Ascending aorta (tissue), 2 donors: Measurements from ENCODE around the gene ADAMTS12. TPM values are rescaled to one million over a fixed set of nuclear protein-coding genes. Genes with fewer than 3 reads are reported as not detected.

Experiments
- DNase-seq, 2 donors: peaks; one replicate each; pipeline ENCODE4 v3.0.0-alpha.2; 2019; ENCODE audit warnings: low spot score in 2 of 2
- H3K27ac ChIP-seq, 2 donors: fragments of 200-600 bp; sonication (generic); one replicate each; pipeline ENCODE4 v1.5.1; 2016 to 2017; ENCODE audit warnings: mild to moderate bottlenecking in 1 of 2
- H3K27me3 ChIP-seq: fragments of 200-600 bp; sonication (generic); one replicate; pipeline ENCODE4 v1.5.1; 2017
- H3K36me3 ChIP-seq, 2 donors: fragments of 200-600 bp; sonication (generic); one replicate each; pipeline ENCODE4 v1.5.1; 2016
- H3K4me1 ChIP-seq, 2 donors: fragments of 200-600 bp; sonication (generic); one replicate each; pipeline ENCODE4 v1.5.1; 2016 to 2017; ENCODE audit warnings: mild to moderate bottlenecking in 1 of 2
- H3K4me3 ChIP-seq, 2 donors: fragments of 200-600 bp; sonication (generic); one replicate each; pipeline ENCODE4 v1.5.1; 2016 to 2017; ENCODE audit warnings: mild to moderate bottlenecking in 1 of 2
- H3K9me3 ChIP-seq, 2 donors: fragments of 200-600 bp; sonication (generic); one replicate each; pipeline ENCODE4 v1.5.1; 2016
- CTCF ChIP-seq, 3 experiments: fragments of 200-600 bp in 2 of 3; fragments of 450-650 bp in 1 of 3; sonication (generic) in 2 of 3; IDR thresholded peaks; one replicate each; pipeline ENCODE4 v1.5.1; 2016 to 2019; ENCODE audit warnings: antibody characterized with exemption in 3 of 3, mild to moderate bottlenecking in 1 of 3, moderate library complexity in 1 of 3
- intact Hi-C: fragments of 100-400 bp; cut with DNase I; formaldehyde crosslinking; loops from one replicate; pipeline ENCODE4 v1.15.1; 2023
- total RNA-seq: library from RNA; depleted of rRNA; stranded (reverse); fragments of >200 nt; gene quantifications from one replicate; pipeline ENCODE4 v1.1.0, GENCODE V29; 2016

ADAMTS12 gene
- total RNA-seq, 1 donor from 2014 or later, result 1.4 TPM

GRCh38 chr5:33594006-33594405 lies 297.8 kb downstream of the ADAMTS12 start:
- Histone ChIP-seq H3K36me3 (no peaks in the 10 kb centered on the region), H3K4me3 (no peak overlapping the region), H3K9me3 (no peaks in the 10 kb centered on the region), H3K27me3 (no peaks in the 10 kb centered on the region), H3K4me1 (no peaks in the 10 kb centered on the region), H3K27ac (no peak overlapping the region)
- intact Hi-C loops, result no loop called here
- no peak for TF ChIP-seq CTCF (IDR thresholded peaks at IDR 0.05)
- DNase-seq, result no peak

GRCh38 chr5:33592245-33592644 lies 299.5 kb downstream of the ADAMTS12 start:
- TF ChIP-seq CTCF (IDR thresholded peaks at IDR 0.05), result no peak
- H3K27me3 ChIP-seq, result no peaks in the 10 kb centered on the region
- DNase-seq, result no peak
- H3K4me3 ChIP-seq, result no peak overlapping the region
- no peaks in the 10 kb centered on the region for H3K4me1 ChIP-seq
- H3K9me3 ChIP-seq, result no peaks in the 10 kb centered on the region
- intact Hi-C loops, result no loop called here
- no peaks in the 10 kb centered on the region for H3K36me3 ChIP-seq
- no peak overlapping the region for H3K27ac ChIP-seq

- Histone ChIP-seq H3K36me3 (no peaks in the 10 kb centered on the region), H3K27ac (no peak overlapping the region), H3K9me3 (no peaks in the 10 kb centered on the region), H3K27me3 (no peaks in the 10 kb centered on the region), H3K4me3 (no peak overlapping the region), H3K4me1 (no peaks in the 10 kb centered on the region)
- TF ChIP-seq CTCF (IDR thresholded peaks at IDR 0.05), result peak in 1 of 3 experiments; percentile 17
- intact Hi-C loops, result no loop called here
- DNase-seq, result no peak
Observed at GRCh38 chr5:33588654-33589372, 303.0 kb downstream of the ADAMTS12 start.

GRCh38 chr5:33583332-33583731 lies 308.5 kb downstream of the ADAMTS12 start:
- Histone ChIP-seq H3K27ac (no peak overlapping the region), H3K36me3 (no peaks in the 10 kb centered on the region), H3K9me3 (no peaks in the 10 kb centered on the region), H3K27me3 (no peaks in the 10 kb centered on the region), H3K4me3 (no peak overlapping the region), H3K4me1 (no peaks in the 10 kb centered on the region)
- DNase-seq, result no peak
- no peak for TF ChIP-seq CTCF (IDR thresholded peaks at IDR 0.05)
- intact Hi-C loops, result no loop called here

- intact Hi-C loops, result no loop called here
- Histone ChIP-seq H3K27ac (no peak overlapping the region), H3K9me3 (no peaks in the 10 kb centered on the region), H3K36me3 (no peaks in the 10 kb centered on the region), H3K4me1 (no peaks in the 10 kb centered on the region), H3K27me3 (no peaks in the 10 kb centered on the region), H3K4me3 (no peak overlapping the region)
- TF ChIP-seq CTCF (IDR thresholded peaks at IDR 0.05), result no peak
- no peak for DNase-seq
Observed at GRCh38 chr5:33582417-33582816, 309.4 kb downstream of the ADAMTS12 start.

GRCh38 chr5:33579789-33580188 lies 312.0 kb downstream of the ADAMTS12 start:
- Histone ChIP-seq H3K4me3 (no peak overlapping the region), H3K36me3 (no peaks in the 10 kb centered on the region), H3K27me3 (no peaks in the 10 kb centered on the region), H3K27ac (no peak overlapping the region), H3K9me3 (no peaks in the 10 kb centered on the region), H3K4me1 (no peaks in the 10 kb centered on the region)
- intact Hi-C loops, result no loop called here
- DNase-seq, result no peak
- TF ChIP-seq CTCF (IDR thresholded peaks at IDR 0.05), result no peak
